Stimulated activated CD4-positive, alpha-beta T cell treated with anti-CD3 and anti-CD28 coated beads, Interleukin-1b, Interleukin-23, amount 100 ng/mL, for 48 hours (primary cell): ENCODE data around the gene AHNAK2.
"Not testable (repeated sequence)": the region's sequence is repeated elsewhere in the genome, so short reads cannot be mapped to it uniquely, and the experiment has no call there.

Experiments
- DNase-seq: peaks from one replicate; pipeline ENCODE4 v3.0.0-alpha.2; 2020

AHNAK2 gene

DNA sequence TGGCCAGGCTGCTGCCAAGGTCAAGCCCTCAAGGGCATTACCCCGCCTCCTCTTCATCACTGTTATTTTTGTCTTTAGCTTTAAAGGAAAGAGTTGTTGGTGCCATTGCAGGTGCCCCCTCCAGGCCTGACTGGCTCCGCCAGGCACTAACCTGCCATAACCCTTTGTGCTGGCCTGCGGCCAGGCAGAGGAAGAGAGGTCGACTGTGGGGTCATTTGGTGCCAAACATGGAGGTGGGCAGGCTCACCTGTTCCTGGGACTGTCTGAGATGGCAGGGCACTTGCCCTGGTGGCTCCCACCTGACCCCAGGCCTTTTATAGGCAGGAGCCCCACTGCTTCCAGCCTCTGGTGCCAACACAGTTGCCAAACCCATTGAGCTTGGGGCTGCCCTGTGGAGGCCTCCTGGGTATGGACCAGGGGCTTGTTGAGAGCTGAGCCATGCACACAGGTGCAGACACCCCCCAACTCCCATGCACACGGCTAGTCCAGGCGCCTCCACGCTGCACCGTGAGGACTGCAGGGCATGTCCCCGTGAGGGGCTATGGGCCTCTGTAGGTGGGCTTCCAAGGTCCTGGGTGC, 82.9 kb downstream of the AHNAK2 start:
- no peak for DNase-seq

DNA sequence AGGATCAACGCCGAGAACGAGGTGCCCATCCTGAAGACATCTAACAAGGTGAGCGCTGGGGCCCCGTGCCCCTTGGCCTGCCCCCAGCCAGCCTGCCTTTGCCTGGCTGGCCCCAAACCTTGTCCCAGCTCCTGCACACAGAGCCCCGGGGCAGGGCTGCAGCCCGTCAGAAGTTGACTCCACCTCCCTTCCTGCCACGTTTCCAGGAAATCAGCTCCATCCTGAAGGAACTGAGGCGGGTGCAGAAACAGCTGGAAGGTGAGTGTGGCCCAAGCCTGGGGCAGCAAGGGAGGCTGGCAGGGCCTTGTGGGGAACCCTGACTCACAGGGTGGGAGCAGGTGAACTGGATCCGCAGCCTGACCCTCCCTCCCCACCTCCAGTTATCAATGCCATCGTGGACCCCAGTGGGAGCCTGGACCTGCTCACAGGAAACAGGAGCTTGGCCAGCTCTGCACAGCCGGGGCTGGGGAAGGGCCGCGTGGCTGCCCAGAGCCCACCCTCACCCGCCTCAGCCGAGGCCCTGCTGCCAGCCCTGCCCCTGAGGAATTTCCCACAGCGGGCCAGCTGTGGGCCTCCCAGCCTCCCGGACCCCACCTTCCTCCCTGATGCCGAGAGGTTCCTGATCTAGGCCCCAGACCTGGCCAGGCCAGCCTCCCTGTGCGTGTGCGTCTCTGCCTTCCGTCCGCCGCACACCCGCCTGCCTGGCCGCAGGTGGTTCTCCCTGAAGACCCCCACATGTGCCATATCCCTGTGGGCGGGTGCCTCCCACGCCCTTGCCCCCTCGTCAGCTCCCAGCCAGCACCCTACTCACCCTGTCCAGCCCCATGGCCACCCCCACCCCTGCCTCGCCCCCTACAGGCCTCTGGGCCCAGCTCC, 83.6 kb downstream of the AHNAK2 start:
- DNase-seq, result no peak

DNA sequence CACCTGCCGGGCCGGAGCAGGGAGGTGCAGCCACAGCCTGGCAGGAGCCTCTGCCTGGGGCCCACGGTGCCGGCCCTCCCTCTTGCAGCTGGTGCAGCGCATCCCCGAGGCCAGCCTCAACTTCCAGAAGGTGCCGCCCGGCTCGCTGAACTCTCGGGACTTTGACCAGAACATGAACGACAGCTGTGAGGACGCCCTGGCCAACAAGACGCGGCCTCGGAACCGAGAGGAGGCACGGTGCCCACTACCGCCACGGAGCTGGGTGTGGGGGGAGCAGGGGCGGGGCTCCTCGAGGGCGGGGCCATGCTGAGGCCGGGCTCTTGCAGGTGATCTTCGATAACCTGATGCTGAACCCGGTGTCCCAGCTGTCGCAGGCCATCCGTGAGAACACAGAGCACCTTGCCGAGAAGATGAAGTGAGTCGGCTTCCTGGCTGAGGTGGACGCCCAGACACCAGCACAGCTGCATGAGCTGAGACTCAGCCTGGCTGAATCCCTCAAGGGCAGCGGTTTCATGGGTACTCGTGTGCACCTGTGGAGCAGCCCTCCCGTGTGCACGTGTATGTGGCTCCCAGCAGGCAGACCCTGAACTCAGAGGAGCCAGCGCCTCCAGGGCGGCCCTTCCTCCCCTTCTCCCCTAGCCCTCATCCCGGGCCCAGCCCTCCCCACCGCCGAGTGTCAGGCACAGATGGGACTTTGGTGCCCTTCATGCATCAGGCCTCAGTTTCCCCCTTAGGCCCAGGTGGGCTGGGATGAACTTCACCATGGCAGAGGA, 84.6 kb downstream of the AHNAK2 start:
- DNase-seq, result no peak

DNA sequence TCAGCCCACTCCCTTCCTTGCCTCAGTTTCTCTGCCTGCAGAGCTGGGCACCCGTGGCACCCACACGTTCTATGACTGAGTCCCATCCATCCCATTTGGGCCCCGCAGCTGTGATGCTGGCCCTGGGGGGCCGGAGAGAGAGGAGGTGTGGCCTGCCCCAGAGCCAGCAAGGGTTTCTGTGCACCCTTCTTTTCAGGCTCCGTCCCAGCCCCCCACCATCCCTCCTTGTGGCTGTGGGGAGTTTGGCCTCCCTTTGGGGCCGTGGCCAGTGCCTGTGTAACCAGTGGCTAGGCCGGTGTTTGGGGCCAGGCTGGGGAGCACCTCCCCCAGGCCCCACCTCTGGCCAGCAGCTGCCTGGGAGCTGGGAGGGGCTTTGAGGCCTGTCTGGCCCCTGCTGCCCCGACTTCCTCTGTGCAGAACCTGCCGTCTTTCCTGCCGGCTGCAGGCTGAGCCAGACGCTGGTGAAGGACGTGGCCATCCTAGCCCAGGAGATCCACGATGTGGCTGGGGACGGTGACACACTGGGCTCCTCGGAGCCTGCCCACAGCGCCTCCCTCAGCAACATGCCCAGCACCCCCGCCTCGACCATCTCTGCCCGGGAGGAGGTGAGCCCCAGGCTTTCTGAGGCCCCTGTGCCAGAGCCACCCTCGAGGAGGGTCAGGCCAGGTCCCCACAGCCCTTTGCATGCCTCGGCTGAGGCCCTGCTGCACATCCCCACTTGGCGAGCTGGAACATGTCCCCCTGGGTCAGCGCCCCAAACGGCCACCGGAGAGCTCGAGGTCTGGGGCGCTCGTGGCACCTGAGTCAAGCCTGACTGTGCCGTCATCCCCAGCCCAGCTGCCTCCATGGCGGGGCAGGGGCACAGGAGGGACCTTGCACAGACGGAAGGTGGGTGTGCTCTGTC, 85.4 kb downstream of the AHNAK2 start:
- no peak for DNase-seq

DNA sequence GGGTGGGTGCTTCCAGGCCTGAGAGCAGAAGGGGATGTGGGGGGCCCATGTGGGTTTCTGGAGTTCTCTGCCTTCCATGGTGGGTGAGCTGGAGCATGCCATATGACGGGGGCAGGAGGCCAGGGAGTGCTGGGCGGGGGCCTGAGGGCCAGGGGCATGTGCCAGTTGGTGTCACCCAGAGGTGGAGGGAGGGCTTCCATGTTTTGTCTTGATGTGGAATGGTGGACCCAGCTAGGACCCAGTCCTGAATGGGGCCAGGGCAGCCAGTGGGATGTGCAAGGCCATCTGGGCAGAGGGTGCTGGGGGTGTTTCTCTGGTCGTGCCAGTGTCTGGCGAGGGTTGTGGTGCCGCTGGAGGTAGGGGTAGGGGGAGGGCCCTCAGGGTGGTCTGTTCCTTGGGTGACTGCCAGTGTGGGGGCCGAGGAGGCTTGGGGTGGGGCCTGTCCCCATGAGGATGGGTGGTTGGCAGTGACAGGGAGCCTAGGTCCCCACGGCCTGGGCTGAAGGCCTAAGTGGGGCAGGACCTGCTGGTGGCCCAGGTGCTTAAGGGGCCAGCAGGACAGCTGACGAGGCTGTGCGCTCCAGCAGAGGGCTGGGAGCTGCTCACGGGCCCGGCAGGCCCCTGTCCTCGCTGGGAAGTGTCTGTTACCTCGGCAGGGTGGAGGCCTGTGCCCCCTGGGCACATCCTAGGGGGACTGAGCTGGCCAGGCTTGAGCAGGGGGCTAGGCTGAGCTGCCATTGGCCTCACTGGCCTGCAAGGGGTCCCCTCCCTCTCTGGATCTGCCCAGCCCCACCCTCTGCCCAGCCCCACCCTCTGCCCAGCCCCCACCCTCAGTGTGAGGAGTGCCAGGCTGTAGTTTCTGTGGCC, 86.3 kb downstream of the AHNAK2 start:
- no peak for DNase-seq

DNA sequence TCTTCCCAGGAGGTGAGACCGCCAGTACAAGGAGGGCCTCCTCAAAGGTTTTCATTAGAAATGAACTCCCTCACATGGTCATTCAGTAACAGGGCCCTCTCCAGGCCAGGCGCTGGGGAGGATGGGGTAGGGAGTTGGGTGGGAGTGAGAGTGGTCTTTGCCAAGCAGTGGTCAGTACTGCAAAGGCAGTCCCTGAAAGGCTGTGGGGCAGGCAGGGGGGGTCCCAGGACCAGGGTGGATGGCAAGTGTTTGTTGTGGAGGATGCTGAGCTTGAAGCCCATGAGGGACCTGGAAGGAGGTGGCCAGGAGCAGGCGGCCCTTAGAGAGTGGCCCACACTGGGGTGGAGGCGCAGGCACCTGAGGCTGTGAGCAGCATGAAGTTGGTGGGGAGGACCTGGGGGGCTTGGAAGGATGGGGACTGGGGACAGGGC, 87.0 kb downstream of the AHNAK2 start:
- DNase-seq, result no peak

DNA sequence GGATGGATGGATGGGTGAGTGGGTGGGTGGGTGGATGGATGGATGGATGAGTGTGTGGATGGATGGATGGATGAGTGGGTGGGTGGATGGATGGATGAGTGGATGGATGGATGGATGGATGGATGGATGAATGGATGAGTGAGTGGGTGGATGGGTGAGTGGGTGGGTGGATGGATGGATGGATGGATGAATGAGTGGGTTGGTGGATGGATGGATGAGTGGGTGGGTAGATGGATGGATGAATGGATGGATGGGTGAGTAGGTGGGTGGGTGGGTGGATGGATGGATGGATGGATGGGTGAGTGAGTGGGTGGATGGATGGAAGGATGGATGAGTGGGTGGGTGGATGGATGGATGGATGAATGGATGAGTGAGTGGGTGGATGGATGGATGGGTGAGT, 87.9 kb downstream of the AHNAK2 start:
- not testable (repeated sequence) for DNase-seq

DNA sequence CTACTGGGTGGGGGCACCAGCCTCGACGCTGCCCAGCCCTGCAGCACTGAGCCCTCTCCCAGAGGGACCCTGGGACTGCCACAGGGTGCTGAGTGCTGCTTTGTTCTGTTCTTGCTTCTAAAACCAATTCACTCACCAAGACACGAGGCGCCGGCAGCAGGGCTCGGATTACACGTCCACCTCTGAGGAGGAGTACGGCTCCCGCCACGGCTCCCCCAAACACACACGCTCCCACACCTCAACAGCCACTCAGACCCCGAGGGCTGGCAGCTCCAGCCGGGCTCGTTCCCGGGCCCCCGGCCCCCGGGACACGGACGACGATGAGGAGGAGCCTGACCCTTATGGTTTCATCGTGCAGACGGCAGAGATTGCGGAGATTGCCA, 88.8 kb downstream of the AHNAK2 start:
- DNase-seq, result peak; percentile 1

DNA sequence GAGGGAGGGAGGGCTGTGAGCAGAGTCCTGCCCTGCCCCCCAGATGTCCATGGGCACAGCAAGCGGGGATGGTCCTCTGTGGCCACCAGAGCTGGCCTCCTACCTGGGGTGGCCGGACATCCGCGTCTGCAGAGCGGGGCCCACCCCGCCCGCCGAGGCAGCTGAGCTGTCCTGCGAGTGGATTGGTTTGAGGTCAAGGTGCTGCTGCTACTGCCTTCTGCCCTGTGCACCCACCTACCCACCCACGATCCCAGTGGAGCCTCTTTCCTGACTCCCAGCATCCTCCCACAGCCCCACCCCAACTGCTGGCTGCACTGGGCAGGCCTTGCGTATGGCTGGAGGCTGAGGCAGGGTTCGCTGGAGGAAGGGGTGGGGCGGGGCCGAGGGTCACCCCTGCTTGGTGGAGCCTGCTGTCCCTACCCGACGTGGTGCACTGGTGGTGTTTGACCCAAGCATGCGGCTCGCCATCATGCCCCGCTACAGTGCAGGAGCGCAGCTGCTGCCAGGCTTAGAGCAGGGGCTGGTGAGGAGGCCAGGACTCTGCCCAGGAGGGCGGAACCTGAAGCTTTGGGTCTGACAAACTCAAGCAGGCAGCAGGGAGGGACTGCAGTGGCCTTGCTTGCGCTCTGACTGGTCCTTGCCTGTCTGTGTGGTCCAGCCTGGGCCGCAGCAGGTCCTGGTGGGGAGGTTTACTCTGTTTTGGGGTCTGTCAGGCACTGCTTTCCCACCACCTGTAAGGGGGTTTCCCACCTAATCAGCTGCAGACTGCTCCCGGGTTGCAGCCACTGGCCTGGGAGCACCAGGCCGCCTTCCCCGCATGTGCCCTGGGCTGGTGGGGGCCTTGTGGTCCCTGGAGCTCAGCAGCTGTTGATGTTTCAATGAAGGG, 89.4 kb downstream of the AHNAK2 start:
- DNase-seq, result peak; percentile 1

DNA sequence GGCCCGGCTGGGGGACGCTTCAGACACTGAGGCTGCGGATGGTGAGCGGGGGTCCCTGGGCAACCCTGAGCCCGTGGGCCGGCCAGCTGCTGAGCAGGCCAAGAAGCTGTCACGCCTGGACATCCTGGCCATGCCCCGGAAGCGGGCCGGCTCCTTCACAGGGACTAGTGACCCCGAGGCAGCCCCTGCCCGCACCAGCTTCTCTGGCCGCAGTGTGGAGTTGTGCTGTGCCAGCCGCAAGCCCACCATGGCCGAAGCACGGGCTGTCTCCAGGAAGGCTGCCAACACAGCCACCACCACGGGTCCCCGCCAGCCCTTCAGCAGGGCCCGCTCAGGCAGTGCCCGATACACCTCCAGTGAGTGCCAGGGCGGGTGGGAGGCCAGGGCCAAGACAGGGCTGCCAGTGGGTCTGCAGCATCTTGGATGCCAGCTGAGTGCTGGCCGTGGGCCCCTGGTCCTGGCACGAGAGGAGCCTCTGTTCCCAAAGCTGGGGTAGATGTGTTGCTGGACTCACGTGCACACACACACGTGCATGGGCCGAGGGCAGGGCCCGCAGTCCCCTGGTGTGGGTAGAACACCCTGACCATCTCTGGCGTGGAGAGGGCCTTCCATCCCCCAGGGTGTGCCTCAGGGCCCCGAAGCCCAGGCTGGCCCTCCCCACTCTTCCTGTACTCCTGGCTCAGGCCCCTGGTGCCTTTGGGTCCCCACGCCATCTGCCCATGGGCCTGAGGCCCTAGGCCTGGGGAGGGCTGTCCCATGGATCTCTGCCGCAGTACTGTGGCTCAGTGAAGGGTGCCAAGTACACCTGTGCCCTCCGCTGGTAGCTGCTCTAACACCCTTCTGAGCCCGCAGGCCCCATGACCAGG, 90.3 kb downstream of the AHNAK2 start:
- no peak for DNase-seq
